Measurements from ENCODE around the gene FAM50A. TPM values are rescaled to one million over a fixed set of nuclear protein-coding genes. Genes with fewer than 3 reads are reported as not detected.

Gene FAM50A
- polyA plus RNA-seq, 1 donor from 2014 or later = 68.3 TPM

GRCh38 chrX:154429711-154430110, 14.2 kb upstream of the FAM50A start:
- Histone ChIP-seq H3K9ac (ENCODE audit: low read length) (no peak overlapping the region), H3K4me3 (ENCODE audit: low read length) (peak overlapping the region; percentile 77)

DNA sequence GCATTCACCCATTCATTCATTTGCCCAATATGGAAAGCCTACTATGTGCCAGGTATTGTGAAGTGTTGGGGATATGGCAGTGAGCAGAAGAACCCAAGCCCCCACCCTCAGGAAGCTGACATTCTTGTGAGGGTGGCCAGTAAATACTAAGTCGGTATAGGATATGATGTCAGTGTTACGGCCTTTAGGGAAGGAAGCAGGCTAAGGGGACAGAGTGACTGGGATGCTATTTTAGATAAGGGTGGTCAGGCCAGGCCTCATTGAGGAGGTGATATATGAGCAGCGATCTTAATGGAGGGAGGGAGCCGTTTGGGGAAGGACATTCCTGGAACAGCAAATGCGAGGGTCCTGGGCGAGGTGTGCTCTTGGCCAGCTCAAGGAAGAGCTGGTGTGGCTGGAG, 13.5 kb upstream of the FAM50A start:
- H3K27me3 ChIP-seq (ENCODE audit: insufficient read depth, low read depth, low read length) = no peaks in the 10 kb centered on the region
- peak overlapping the region; percentile 30 for H3K4me3 ChIP-seq (ENCODE audit: low read length)
- H3K9me2 ChIP-seq (ENCODE audit: insufficient read depth, low read length) = no peaks in the 10 kb centered on the region
- no peak overlapping the region for H3K27ac ChIP-seq (ENCODE audit: low read length)
- no peaks in the 10 kb centered on the region for H3K9me3 ChIP-seq (ENCODE audit: low read length)
- no peaks in the 10 kb centered on the region for H3F3A ChIP-seq (ENCODE audit: insufficient read depth, low read length, poor library complexity, severe bottlenecking)
- peaks cover 12% of the 10 kb centered on the region for H3K79me2 ChIP-seq (replicated peaks; ENCODE audit: insufficient read depth, low read length)
- no peaks in the 10 kb centered on the region for H4K20me1 ChIP-seq (ENCODE audit: insufficient read depth)
- H3K9ac ChIP-seq (ENCODE audit: low read length) = no peak overlapping the region
- no peak for TF ChIP-seq SMC3 (conservative IDR thresholded peaks at IDR 0.05; ENCODE audit: poor library complexity)
- TF ChIP-seq EZH2 (IDR thresholded peaks at IDR 0.05; ENCODE audit: borderline replicate concordance, insufficient read depth, low read length, poor library complexity, severe bottlenecking) = no peak
- TF ChIP-seq MXI1 (conservative IDR thresholded peaks at IDR 0.05; ENCODE audit: poor library complexity, severe bottlenecking) = no peak
- TF ChIP-seq EP300 (conservative IDR thresholded peaks at IDR 0.05; ENCODE audit: poor library complexity, severe bottlenecking) = no peak
- no peak for TF ChIP-seq TAF1 (IDR thresholded peaks at IDR 0.05; ENCODE audit: low read depth)
- TF ChIP-seq RAD21 (conservative IDR thresholded peaks at IDR 0.05) = no peak
- no peak for TF ChIP-seq POLR2AphosphoS5 (IDR thresholded peaks at IDR 0.05)
- TF ChIP-seq, protein P1, sequence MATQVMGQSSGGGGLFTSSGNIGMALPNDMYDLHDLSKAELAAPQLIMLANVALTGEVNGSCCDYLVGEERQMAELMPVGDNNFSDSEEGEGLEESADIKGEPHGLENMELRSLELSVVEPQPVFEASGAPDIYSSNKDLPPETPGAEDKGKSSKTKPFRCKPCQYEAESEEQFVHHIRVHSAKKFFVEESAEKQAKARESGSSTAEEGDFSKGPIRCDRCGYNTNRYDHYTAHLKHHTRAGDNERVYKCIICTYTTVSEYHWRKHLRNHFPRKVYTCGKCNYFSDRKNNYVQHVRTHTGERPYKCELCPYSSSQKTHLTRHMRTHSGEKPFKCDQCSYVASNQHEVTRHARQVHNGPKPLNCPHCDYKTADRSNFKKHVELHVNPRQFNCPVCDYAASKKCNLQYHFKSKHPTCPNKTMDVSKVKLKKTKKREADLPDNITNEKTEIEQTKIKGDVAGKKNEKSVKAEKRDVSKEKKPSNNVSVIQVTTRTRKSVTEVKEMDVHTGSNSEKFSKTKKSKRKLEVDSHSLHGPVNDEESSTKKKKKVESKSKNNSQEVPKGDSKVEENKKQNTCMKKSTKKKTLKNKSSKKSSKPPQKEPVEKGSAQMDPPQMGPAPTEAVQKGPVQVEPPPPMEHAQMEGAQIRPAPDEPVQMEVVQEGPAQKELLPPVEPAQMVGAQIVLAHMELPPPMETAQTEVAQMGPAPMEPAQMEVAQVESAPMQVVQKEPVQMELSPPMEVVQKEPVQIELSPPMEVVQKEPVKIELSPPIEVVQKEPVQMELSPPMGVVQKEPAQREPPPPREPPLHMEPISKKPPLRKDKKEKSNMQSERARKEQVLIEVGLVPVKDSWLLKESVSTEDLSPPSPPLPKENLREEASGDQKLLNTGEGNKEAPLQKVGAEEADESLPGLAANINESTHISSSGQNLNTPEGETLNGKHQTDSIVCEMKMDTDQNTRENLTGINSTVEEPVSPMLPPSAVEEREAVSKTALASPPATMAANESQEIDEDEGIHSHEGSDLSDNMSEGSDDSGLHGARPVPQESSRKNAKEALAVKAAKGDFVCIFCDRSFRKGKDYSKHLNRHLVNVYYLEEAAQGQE (IDR thresholded peaks at IDR 0.05; ENCODE audit: borderline replicate concordance) = no peak
- no peak for TF ChIP-seq CTCF (IDR thresholded peaks at IDR 0.05; ENCODE audit: poor library complexity, severe bottlenecking)
- no peak overlapping the region for H3K4me2 ChIP-seq (ENCODE audit: low read length)
- no peak overlapping the region for H2AFZ ChIP-seq (ENCODE audit: low read depth, low read length)
- H3K36me3 ChIP-seq (ENCODE audit: insufficient read depth, low read length) = no peaks in the 10 kb centered on the region

More at GRCh38 chrX:154429711-154430110, 14.2 kb upstream of the FAM50A start:
- TF ChIP-seq POLR2AphosphoS5 (IDR thresholded peaks at IDR 0.05) = no peak
- no peak for TF ChIP-seq EP300 (conservative IDR thresholded peaks at IDR 0.05; ENCODE audit: poor library complexity, severe bottlenecking)
- TF ChIP-seq, protein P1 (IDR thresholded peaks at IDR 0.05; ENCODE audit: borderline replicate concordance) = no peak
- no peak for TF ChIP-seq CTCF (IDR thresholded peaks at IDR 0.05; ENCODE audit: poor library complexity, severe bottlenecking)
- TF ChIP-seq SMC3 (conservative IDR thresholded peaks at IDR 0.05; ENCODE audit: poor library complexity) = no peak
- TF ChIP-seq EZH2 (IDR thresholded peaks at IDR 0.05; ENCODE audit: borderline replicate concordance, insufficient read depth, low read length, poor library complexity, severe bottlenecking) = no peak
- no peak for TF ChIP-seq MXI1 (conservative IDR thresholded peaks at IDR 0.05; ENCODE audit: poor library complexity, severe bottlenecking)
- TF ChIP-seq TAF1 (IDR thresholded peaks at IDR 0.05; ENCODE audit: low read depth) = no peak
- TF ChIP-seq RAD21 (conservative IDR thresholded peaks at IDR 0.05) = no peak
- H2AFZ ChIP-seq (ENCODE audit: low read depth, low read length) = no peak overlapping the region
- H3K4me2 ChIP-seq (ENCODE audit: low read length) = peak overlapping the region; percentile 80
- peaks cover 12% of the 10 kb centered on the region for H3K79me2 ChIP-seq (replicated peaks; ENCODE audit: insufficient read depth, low read length)
- no peaks in the 10 kb centered on the region for H3K9me3 ChIP-seq (ENCODE audit: low read length)
- no peaks in the 10 kb centered on the region for H3K9me2 ChIP-seq (ENCODE audit: insufficient read depth, low read length)
- H3K27ac ChIP-seq (ENCODE audit: low read length) = no peak overlapping the region
- no peaks in the 10 kb centered on the region for H3K36me3 ChIP-seq (ENCODE audit: insufficient read depth, low read length)
- no peaks in the 10 kb centered on the region for H3K27me3 ChIP-seq (ENCODE audit: insufficient read depth, low read depth, low read length)
- no peaks in the 10 kb centered on the region for H3F3A ChIP-seq (ENCODE audit: insufficient read depth, low read length, poor library complexity, severe bottlenecking)
- no peaks in the 10 kb centered on the region for H4K20me1 ChIP-seq (ENCODE audit: insufficient read depth)
